ENCODE data around the gene KCNJ15. TPM values are rescaled to one million over a fixed set of nuclear protein-coding genes. Genes with fewer than 3 reads are reported as not detected.

Gene KCNJ15
- total and polyA plus RNA-seq, 2 experiments from 2014 or later, result 1.2 to 2.1 TPM

DNA sequence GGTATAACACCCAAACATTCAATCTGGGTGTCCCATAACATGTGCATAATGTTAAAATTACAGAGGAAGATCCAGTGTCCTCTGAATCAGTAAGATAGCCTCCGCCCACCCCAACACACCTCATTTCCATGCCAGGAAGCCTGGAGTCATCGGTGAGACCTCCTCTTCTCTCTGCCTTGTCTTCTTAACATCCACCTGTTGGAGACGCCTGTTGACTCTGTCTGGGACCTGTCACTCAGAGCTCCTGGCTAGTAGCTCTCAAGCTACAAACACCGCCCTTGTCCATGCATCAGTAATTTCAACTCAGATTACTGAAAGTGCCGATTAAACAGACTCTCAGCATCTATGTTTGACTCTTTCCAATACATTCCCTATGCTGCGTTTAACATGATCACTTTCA is 27.4 kb downstream of the KCNJ15 start:
- Histone ChIP-seq H3K4me3 (no peak overlapping the region), H3K9me3 (ENCODE audit: low read depth) (no peaks in the 10 kb centered on the region), H3K9me2 (ENCODE audit: insufficient read depth) (no peaks in the 10 kb centered on the region), H3F3A (ENCODE audit: insufficient read depth) (peaks cover 27% of the 10 kb centered on the region), H3K27me3 (replicated peaks; ENCODE audit: insufficient read depth) (no peaks in the 10 kb centered on the region), H3K79me2 (ENCODE audit: insufficient read depth) (no peaks in the 10 kb centered on the region), H3K9ac (no peak overlapping the region), H3K27ac (no peak overlapping the region), H3K4me2 (ENCODE audit: unreplicated experiment) (no peak overlapping the region), H2AFZ (no peak overlapping the region), H3K36me3 (ENCODE audit: low read depth) (no peaks in the 10 kb centered on the region), H4K20me1 (ENCODE audit: insufficient read depth) (no peaks in the 10 kb centered on the region), H3K4me1 (ENCODE audit: insufficient read depth) (peaks cover 26% of the 10 kb centered on the region)
- 97 to 99% methylated on average over 6 of the region's 6 CpGs for WGBS, 2 experiments (ENCODE audit: low coverage in 1 of 2, low lambda C conversion rate in 2 of 2, missing lambda C conversion rate in 2 of 2)
- no peak for DNase-seq
- in situ Hi-C loops (cut with MboI), result no loop called here
- no peak for TF ChIP-seq EZH2 (IDR thresholded peaks at IDR 0.05; ENCODE audit: insufficient read depth, poor library complexity, severe bottlenecking)
- no peak for TF ChIP-seq EZH2phosphoT487 (IDR thresholded peaks at IDR 0.05; ENCODE audit: insufficient read depth, low read depth)

DNA sequence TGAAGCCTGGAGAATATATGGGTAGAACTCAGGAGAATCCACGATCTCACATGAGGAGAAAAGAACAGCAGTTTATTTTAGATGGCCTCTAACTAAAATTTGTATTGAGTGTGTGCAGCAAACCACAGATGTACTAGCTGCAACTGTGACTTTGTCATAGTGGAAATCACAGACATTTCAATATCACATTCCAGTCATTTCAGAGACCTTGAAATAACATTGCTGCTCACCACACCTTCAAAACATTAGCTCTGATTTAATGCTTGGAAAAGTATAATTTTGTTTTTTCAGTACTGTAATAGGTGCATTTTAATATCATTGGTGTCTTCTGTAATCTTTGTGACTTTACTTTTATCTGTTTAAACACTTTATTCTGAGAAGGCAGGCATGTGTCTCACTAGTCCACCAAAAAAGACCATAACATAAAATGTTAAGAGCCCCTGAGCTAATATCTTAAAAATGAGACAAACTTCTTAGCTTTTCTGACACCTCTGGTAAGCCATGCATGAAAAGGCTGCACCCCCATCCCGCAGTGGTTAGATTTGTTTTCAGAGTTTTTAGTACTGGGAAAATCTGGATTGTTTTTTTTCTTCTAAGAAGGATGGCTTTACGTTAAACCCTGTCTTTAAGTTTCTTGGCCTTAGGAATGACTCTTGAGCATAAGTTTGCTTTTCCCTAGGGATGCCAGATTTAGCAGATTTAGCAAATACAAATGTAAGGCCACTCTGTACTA is 30.1 kb downstream of the KCNJ15 start:
- H4K20me1 ChIP-seq (ENCODE audit: insufficient read depth), result no peaks in the 10 kb centered on the region
- no peaks in the 10 kb centered on the region for H3K9me2 ChIP-seq (ENCODE audit: insufficient read depth)
- H3K4me2 ChIP-seq (ENCODE audit: unreplicated experiment), result peak overlapping the region; percentile 50
- H3K9ac ChIP-seq, result peak overlapping the region; percentile 12; the same call in 1 of the 2 replicates
- DNase-seq, result no peak
- no peaks in the 10 kb centered on the region for H3K79me2 ChIP-seq (ENCODE audit: insufficient read depth)
- H3K4me1 ChIP-seq (ENCODE audit: insufficient read depth), result peaks cover 49% of the 10 kb centered on the region
- 66 to 75% methylated on average over 3 of the region's 3 CpGs for WGBS, 2 experiments (ENCODE audit: low coverage in 1 of 2, low lambda C conversion rate in 2 of 2, missing lambda C conversion rate in 2 of 2)
- H3F3A ChIP-seq (ENCODE audit: insufficient read depth), result peaks cover 50% of the 10 kb centered on the region
- no peak for TF ChIP-seq EZH2 (IDR thresholded peaks at IDR 0.05; ENCODE audit: insufficient read depth, poor library complexity, severe bottlenecking)
- TF ChIP-seq EZH2phosphoT487 (IDR thresholded peaks at IDR 0.05; ENCODE audit: insufficient read depth, low read depth), result no peak
- H3K27me3 ChIP-seq (replicated peaks; ENCODE audit: insufficient read depth), result no peaks in the 10 kb centered on the region
- H2AFZ ChIP-seq, result no peak overlapping the region
- in situ Hi-C loops (cut with MboI), result no loop called here
- no peak overlapping the region for H3K4me3 ChIP-seq
- H3K27ac ChIP-seq, result peak overlapping the region; percentile 42
- no peaks in the 10 kb centered on the region for H3K9me3 ChIP-seq (ENCODE audit: low read depth)
- H3K36me3 ChIP-seq (ENCODE audit: low read depth), result no peaks in the 10 kb centered on the region

DNA sequence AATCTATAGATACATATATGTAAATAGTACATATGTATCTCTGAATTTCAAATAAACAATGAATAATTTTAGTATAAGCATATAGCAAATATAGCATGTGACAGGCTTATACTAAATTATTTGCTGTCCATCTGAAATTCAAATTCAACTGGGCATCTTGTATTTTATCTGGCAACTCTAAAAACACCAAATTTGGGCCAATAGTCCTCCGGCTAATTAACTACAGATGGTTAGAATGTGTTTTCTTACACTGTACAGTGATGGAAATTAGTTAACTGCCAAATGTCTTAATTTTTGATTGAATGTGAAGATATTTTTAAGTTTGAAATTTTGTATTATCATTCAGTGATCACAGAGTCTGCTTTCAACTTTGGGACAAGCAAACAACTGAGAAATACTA is 30.7 kb downstream of the KCNJ15 start:
- Histone ChIP-seq H3K4me3 (no peak overlapping the region), H3F3A (ENCODE audit: insufficient read depth) (peaks cover 53% of the 10 kb centered on the region), H3K9me2 (ENCODE audit: insufficient read depth) (no peaks in the 10 kb centered on the region), H2AFZ (no peak overlapping the region), H3K9ac (peak overlapping the region; percentile 12; the same call in 1 of the 2 replicates), H3K4me2 (ENCODE audit: unreplicated experiment) (peak overlapping the region; percentile 50), H3K36me3 (ENCODE audit: low read depth) (no peaks in the 10 kb centered on the region), H3K79me2 (ENCODE audit: insufficient read depth) (no peaks in the 10 kb centered on the region), H3K9me3 (ENCODE audit: low read depth) (no peaks in the 10 kb centered on the region), H3K27ac (peak overlapping the region; percentile 42; the same call in 1 of the 2 replicates), H3K27me3 (replicated peaks; ENCODE audit: insufficient read depth) (no peaks in the 10 kb centered on the region), H4K20me1 (ENCODE audit: insufficient read depth) (no peaks in the 10 kb centered on the region), H3K4me1 (ENCODE audit: insufficient read depth) (peaks cover 55% of the 10 kb centered on the region)
- no peak for TF ChIP-seq EZH2phosphoT487 (IDR thresholded peaks at IDR 0.05; ENCODE audit: insufficient read depth, low read depth)
- no peak for TF ChIP-seq EZH2 (IDR thresholded peaks at IDR 0.05; ENCODE audit: insufficient read depth, poor library complexity, severe bottlenecking)
- 60 to 63% methylated on average over 1 of the region's 1 CpG for WGBS, 2 experiments (ENCODE audit: low coverage in 1 of 2, low lambda C conversion rate in 2 of 2, missing lambda C conversion rate in 2 of 2)
- no peak for DNase-seq
- in situ Hi-C loops (cut with MboI), result no loop called here

DNA sequence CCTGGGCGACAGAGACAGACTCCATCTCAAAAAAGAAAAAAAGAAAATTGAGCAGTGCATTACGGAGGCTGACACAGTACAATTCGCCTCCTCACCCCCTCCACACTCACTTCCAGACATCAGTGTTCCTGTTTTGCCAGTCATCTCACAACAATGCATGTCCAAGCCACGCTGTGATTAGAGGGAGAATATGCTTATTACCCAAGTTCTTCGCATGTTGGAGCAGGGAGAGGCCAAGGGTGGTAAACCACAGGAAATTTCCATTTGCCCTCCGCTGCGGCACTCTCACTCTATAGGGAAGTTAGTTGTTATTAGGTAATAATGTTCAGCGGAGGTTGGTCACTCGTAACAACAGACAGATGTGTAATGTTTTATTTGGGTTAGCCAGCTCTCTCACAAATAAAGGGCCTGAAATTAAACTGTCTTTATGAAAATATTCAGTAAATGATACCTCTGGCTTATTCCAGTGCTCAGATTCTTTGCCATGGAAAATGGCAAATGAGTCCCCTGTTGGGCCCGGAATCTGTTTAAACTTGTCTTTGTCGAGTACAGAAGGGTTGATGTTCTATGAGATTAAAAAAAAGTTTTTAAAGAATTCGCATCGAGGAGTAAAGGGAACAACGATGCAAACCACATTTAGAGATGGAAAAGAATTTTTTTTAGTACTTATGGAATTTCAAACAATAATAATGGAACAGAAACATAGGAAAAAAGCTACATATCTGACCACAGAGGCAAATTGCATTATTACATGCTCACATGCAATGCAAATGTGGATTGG is 33.1 kb downstream of the KCNJ15 start:
- no peak overlapping the region for H3K4me3 ChIP-seq
- peak; percentile 88; the same call in 1 of the 2 replicates for TF ChIP-seq EZH2phosphoT487 (IDR thresholded peaks at IDR 0.05; ENCODE audit: insufficient read depth, low read depth)
- TF ChIP-seq EZH2 (IDR thresholded peaks at IDR 0.05; ENCODE audit: insufficient read depth, poor library complexity, severe bottlenecking), result no peak
- peak; percentile 98 for DNase-seq
- H3K9me3 ChIP-seq (ENCODE audit: low read depth), result no peaks in the 10 kb centered on the region
- in situ Hi-C loops (cut with MboI), result no loop called here
- no peaks in the 10 kb centered on the region for H3K9me2 ChIP-seq (ENCODE audit: insufficient read depth)
- WGBS, 2 experiments (ENCODE audit: low coverage in 1 of 2, low lambda C conversion rate in 2 of 2, missing lambda C conversion rate in 2 of 2), result 38 to 40% methylated on average over 14 of the region's 14 CpGs
- peaks cover 52% of the 10 kb centered on the region for H3K4me1 ChIP-seq (ENCODE audit: insufficient read depth)
- H2AFZ ChIP-seq, result no peak overlapping the region
- H3K4me2 ChIP-seq (ENCODE audit: unreplicated experiment), result peak overlapping the region; percentile 54
- peak overlapping the region; percentile 61 for H3K9ac ChIP-seq
- no peaks in the 10 kb centered on the region for H3K36me3 ChIP-seq (ENCODE audit: low read depth)
- no peaks in the 10 kb centered on the region for H3K79me2 ChIP-seq (ENCODE audit: insufficient read depth)
- H3K27ac ChIP-seq, result peak overlapping the region; percentile 87
- H3K27me3 ChIP-seq (replicated peaks; ENCODE audit: insufficient read depth), result no peaks in the 10 kb centered on the region
- no peaks in the 10 kb centered on the region for H4K20me1 ChIP-seq (ENCODE audit: insufficient read depth)
- H3F3A ChIP-seq (ENCODE audit: insufficient read depth), result peaks cover 46% of the 10 kb centered on the region
